CD4-positive, CD25-positive, alpha-beta regulatory T cell (primary cell): ENCODE data around the gene ZNF101. TPM values are rescaled to one million over a fixed set of nuclear protein-coding genes. Genes with fewer than 3 reads are reported as not detected.
A peak's percentile ranks its signal among the peaks of the same experiment; 100 is the strongest.

Source experiments
- ATAC-seq, 2 donors: fragments of 150-1000 bp; cut with Tn5 transposase; one replicate each; pipeline ENCODE4 v1.10.0; 2021; ENCODE audit warnings: low read depth in 2 of 2, moderate number of reproducible peaks in 2 of 2, moderate library complexity in 1 of 2
- DNase-seq, 3 donors: peaks; one replicate each; pipeline versions ENCODE4 v3.0.0 to v3.0.0-alpha.2; 2012 to 2022; ENCODE audit warnings: mixed read lengths in 1 of 3
- H3K27ac ChIP-seq: one replicate; pipeline ENCODE4 v1.7.0; 2013; ENCODE audit warnings: mild to moderate bottlenecking, low read length; ENCODE audit not compliant: insufficient read depth, poor library complexity, severe bottlenecking
- H3K27me3 ChIP-seq: one replicate; pipeline ENCODE4 v1.7.0; 2013; ENCODE audit warnings: low read length; ENCODE audit not compliant: control insufficient read depth, insufficient read depth
- H3K36me3 ChIP-seq: one replicate; pipeline ENCODE4 v1.7.0; 2013; ENCODE audit warnings: mild to moderate bottlenecking, low read length, moderate library complexity; ENCODE audit not compliant: control insufficient read depth, insufficient read depth
- H3K4me1 ChIP-seq: 2 replicates; pipeline ENCODE4 v1.7.0; 2013; ENCODE audit warnings: mild to moderate bottlenecking, low read length; ENCODE audit not compliant: insufficient read depth, control insufficient read depth, poor library complexity, severe bottlenecking
- H3K4me3 ChIP-seq: one replicate; pipeline ENCODE4 v1.7.0; 2013; ENCODE audit warnings: low read depth, mild to moderate bottlenecking, low read length, moderate library complexity
- H3K9me3 ChIP-seq, 2 experiments: 1 replicate in 1 of 2; 2 replicates in 1 of 2; pipeline ENCODE4 v1.7.0; 2013; ENCODE audit warnings: low read length in 2 of 2, mild to moderate bottlenecking in 1 of 2, moderate library complexity in 1 of 2; ENCODE audit not compliant: control insufficient read depth in 2 of 2
- H3K27ac Mint-ChIP-seq, 3 donors: one replicate each; pipeline ENCODE4 v1.8.0; 2020 to 2022; ENCODE audit warnings: mild to moderate bottlenecking in 3 of 3, mixed read lengths in 3 of 3, moderate library complexity in 2 of 3
- H3K27me3 Mint-ChIP-seq: one replicate; pipeline ENCODE4 v1.8.0; 2022; ENCODE audit warnings: mild to moderate bottlenecking, mixed read lengths
- H3K36me3 Mint-ChIP-seq: one replicate; pipeline ENCODE4 v1.8.0; 2020; ENCODE audit warnings: mixed read lengths
- H3K4me1 Mint-ChIP-seq, 4 donors: one replicate each; pipeline ENCODE4 v1.8.0; 2020 to 2022; ENCODE audit warnings: mixed read lengths in 4 of 4, mild to moderate bottlenecking in 1 of 4
- H3K4me3 Mint-ChIP-seq, 4 donors: one replicate each; pipeline ENCODE4 v1.8.0; 2020 to 2022; ENCODE audit warnings: mild to moderate bottlenecking in 4 of 4, mixed read lengths in 4 of 4, moderate library complexity in 3 of 4
- H3K9me3 Mint-ChIP-seq, 7 donors: one replicate each; pipeline ENCODE4 v1.8.0; 2020 to 2022; ENCODE audit warnings: mixed read lengths in 7 of 7, mild to moderate bottlenecking in 3 of 7, moderate library complexity in 2 of 7
- polyA plus RNA-seq, 4 donors: library from polyadenylated mRNA; unstranded; fragments of 300-500 nt; fragmentation: Illumina TruSeq; gene quantifications; one replicate each; pipeline ENCODE4 v1.2.3, GENCODE V29; 2021
- total RNA-seq: library from RNA; stranded (reverse); gene quantifications from one replicate; pipeline ENCODE4 v1.2.3, GENCODE V29; 2022

The ZNF101 gene
- total and polyA plus RNA-seq, 5 donors from 2014 or later = 84.4 to 168 (median 124) TPM

GRCh38 chr19:19634516-19635312 lies 33.9 kb upstream of the ZNF101 start:
- Mint-ChIP-seq H3K27me3 (no peaks in the 10 kb centered on the region), H3K36me3 (peaks cover 35% of the 10 kb centered on the region), H3K9me3 (peaks cover 0 to 2% (median 0%) of the 10 kb centered on the region in 7 donors), H3K4me1 (peaks cover 0 to 33% (median 8%) of the 10 kb centered on the region in 4 donors), H3K27ac (peak overlapping the region in 1 of 3 donors; percentile 78), H3K4me3 (peak overlapping the region in 1 of 4 donors; percentile 28)
- peaks cover 73% of the 10 kb centered on the region for H3K36me3 ChIP-seq
- ATAC-seq (no peak), DNase-seq (no peak)
- no peak overlapping the region for H3K27ac ChIP-seq
- H3K4me1 ChIP-seq = no peaks in the 10 kb centered on the region
- H3K9me3 ChIP-seq = no peaks in the 10 kb centered on the region
- no peaks in the 10 kb centered on the region for H3K27me3 ChIP-seq
- H3K4me3 ChIP-seq = no peak overlapping the region

DNA sequence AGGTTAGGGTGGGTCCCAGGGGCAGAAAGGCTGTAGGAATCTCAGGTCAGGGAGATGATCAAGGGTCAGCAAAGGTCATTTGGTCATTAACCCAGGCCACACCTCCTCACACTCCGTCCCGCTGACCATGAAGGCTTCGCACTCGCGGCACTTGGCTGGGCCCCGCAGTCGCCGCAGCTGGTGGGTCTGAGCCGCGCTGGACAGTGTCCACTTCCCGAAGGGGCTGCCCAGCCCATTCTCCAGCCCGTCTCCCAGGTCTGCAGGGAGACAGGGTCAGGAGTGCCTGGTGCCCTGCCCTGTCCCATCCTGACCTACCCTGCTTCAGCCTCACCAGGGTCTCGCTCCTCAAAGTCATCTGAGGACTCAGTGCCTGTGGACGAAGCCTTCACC lies 33.3 kb upstream of the ZNF101 start:
- ATAC-seq = no peak
- no peak for DNase-seq
- Histone ChIP-seq H3K9me3 (no peaks in the 10 kb centered on the region), H3K4me1 (no peaks in the 10 kb centered on the region), H3K27ac (no peak overlapping the region), H3K36me3 (peaks cover 78% of the 10 kb centered on the region), H3K27me3 (no peaks in the 10 kb centered on the region), H3K4me3 (no peak overlapping the region)
- Mint-ChIP-seq H3K4me1 (peaks cover 0 to 39% (median 8%) of the 10 kb centered on the region in 4 donors), H3K36me3 (peaks cover 35% of the 10 kb centered on the region), H3K27ac (peak overlapping the region in 1 of 3 donors; percentile 82), H3K4me3 (peak overlapping the region in 1 of 4 donors; percentile 35), H3K27me3 (no peaks in the 10 kb centered on the region), H3K9me3 (peaks cover 0 to 2% (median 0%) of the 10 kb centered on the region in 7 donors)

GRCh38 chr19:19636573-19637185 lies 32.0 kb upstream of the ZNF101 start:
- no peaks in the 10 kb centered on the region for H3K9me3 ChIP-seq
- peaks cover 3% of the 10 kb centered on the region for H3K4me1 ChIP-seq
- ATAC-seq (no peak), DNase-seq (no peak)
- no peaks in the 10 kb centered on the region for H3K27me3 Mint-ChIP-seq
- no peak overlapping the region for H3K27ac Mint-ChIP-seq
- peaks cover 35% of the 10 kb centered on the region for H3K36me3 Mint-ChIP-seq
- H3K4me3 Mint-ChIP-seq = no peak overlapping the region
- no peak overlapping the region for H3K4me3 ChIP-seq
- no peak overlapping the region for H3K27ac ChIP-seq
- H3K4me1 Mint-ChIP-seq = peaks cover 0 to 41% (median 9%) of the 10 kb centered on the region in 4 donors
- H3K9me3 Mint-ChIP-seq = peaks cover 0 to 2% (median 0%) of the 10 kb centered on the region in 7 donors
- no peaks in the 10 kb centered on the region for H3K27me3 ChIP-seq
- peaks cover 71% of the 10 kb centered on the region for H3K36me3 ChIP-seq

- peaks cover 0 to 2% (median 0%) of the 10 kb centered on the region in 7 donors for H3K9me3 Mint-ChIP-seq
- H3K36me3 Mint-ChIP-seq = peaks cover 35% of the 10 kb centered on the region
- no peaks in the 10 kb centered on the region for H3K27me3 ChIP-seq
- DNase-seq (no peak), ATAC-seq (no peak)
- no peak overlapping the region for H3K4me3 ChIP-seq
- H3K36me3 ChIP-seq = peaks cover 70% of the 10 kb centered on the region
- H3K4me1 ChIP-seq = peaks cover 8% of the 10 kb centered on the region
- no peak overlapping the region for H3K4me3 Mint-ChIP-seq
- H3K27ac ChIP-seq = no peak overlapping the region
- H3K4me1 Mint-ChIP-seq = peaks cover 0 to 46% (median 13%) of the 10 kb centered on the region in 4 donors
- H3K27ac Mint-ChIP-seq = no peak overlapping the region
- no peaks in the 10 kb centered on the region for H3K9me3 ChIP-seq
- H3K27me3 Mint-ChIP-seq = no peaks in the 10 kb centered on the region
Measured at GRCh38 chr19:19637186-19637522, 31.5 kb upstream of the ZNF101 start.

GRCh38 chr19:19637523-19638251 lies 31.0 kb upstream of the ZNF101 start:
- Mint-ChIP-seq H3K27me3 (peaks cover 4% of the 10 kb centered on the region), H3K9me3 (peaks cover 0 to under 1% (median 0%) of the 10 kb centered on the region in 7 donors), H3K4me3 (peak overlapping the region in 1 of 4 donors; percentile 31), H3K27ac (no peak overlapping the region), H3K4me1 (peaks cover 0 to 49% (median 17%) of the 10 kb centered on the region in 4 donors), H3K36me3 (peaks cover 31% of the 10 kb centered on the region)
- Histone ChIP-seq H3K4me3 (no peak overlapping the region), H3K9me3 (no peaks in the 10 kb centered on the region), H3K27ac (no peak overlapping the region), H3K27me3 (no peaks in the 10 kb centered on the region), H3K36me3 (peaks cover 65% of the 10 kb centered on the region), H3K4me1 (peaks cover 13% of the 10 kb centered on the region)
- DNase-seq = no peak
- no peak for ATAC-seq

- Mint-ChIP-seq H3K27ac (peak overlapping the region; percentile 94 to 98 (median 97)), H3K4me3 (peak overlapping the region; percentile 98 to 100 (median 100)), H3K27me3 (peaks cover 5% of the 10 kb centered on the region), H3K9me3 (no peaks in the 10 kb centered on the region), H3K4me1 (peaks cover 0 to 34% (median 15%) of the 10 kb centered on the region in 4 donors), H3K36me3 (peaks cover 16% of the 10 kb centered on the region)
- Histone ChIP-seq H3K4me1 (peaks cover 23% of the 10 kb centered on the region), H3K9me3 (no peaks in the 10 kb centered on the region), H3K36me3 (peaks cover 48% of the 10 kb centered on the region), H3K4me3 (peak overlapping the region; percentile 91), H3K27ac (peak overlapping the region; percentile 89), H3K27me3 (no peaks in the 10 kb centered on the region)
- ATAC-seq (peak in 1 of 2 donors; percentile 18), DNase-seq (peak in 1 of 3 donors; percentile 70)
Measured at GRCh38 chr19:19642506-19643157, 26.0 kb upstream of the ZNF101 start.
